Uterus (tissue), 4 donors: ENCODE data around the gene ADGRF5. TPM values are rescaled to one million over a fixed set of nuclear protein-coding genes. Genes with fewer than 3 reads are reported as not detected.
A peak's percentile ranks its signal among the peaks of the same experiment; 100 is the strongest.

Experiments used
- DNase-seq, 2 donors: peaks; one replicate each; pipeline ENCODE4 v3.0.0-alpha.2; 2019 to 2020
- H3K27ac ChIP-seq, 2 donors: fragments of 200-600 bp; sonication (generic); 1 replicate in 1 of 2; 2 replicates in 1 of 2; pipeline ENCODE4 v1.5.1; 2016 to 2018
- H3K27me3 ChIP-seq, 2 donors: fragments of 200-600 bp; sonication (generic); one replicate each; pipeline ENCODE4 v1.5.1; 2018 to 2019; ENCODE audit warnings: control low read depth in 1 of 2
- H3K36me3 ChIP-seq, 2 donors: fragments of 200-600 bp; sonication (generic); one replicate each; pipeline ENCODE4 v1.5.1; 2019; ENCODE audit warnings: control low read depth in 1 of 2
- H3K4me1 ChIP-seq, 2 donors: fragments of 200-600 bp; sonication (generic); one replicate each; pipeline ENCODE4 v1.5.1; 2018 to 2019; ENCODE audit warnings: control low read depth in 1 of 2
- H3K4me3 ChIP-seq, 2 donors: fragments of 200-600 bp; sonication (generic); 1 replicate in 1 of 2; 2 replicates in 1 of 2; pipeline ENCODE4 v1.5.1; 2018 to 2019; ENCODE audit warnings: mild to moderate bottlenecking in 1 of 2
- H3K9me3 ChIP-seq, 2 donors: fragments of 200-600 bp; sonication (generic); one replicate each; pipeline ENCODE4 v1.5.1; 2019; ENCODE audit warnings: control low read depth in 1 of 2
- CTCF ChIP-seq, 4 experiments: fragments of 200-600 bp in 2 of 4; fragments of 450-650 bp in 2 of 4; sonication (generic) in 2 of 4; IDR thresholded peaks; one replicate each; pipeline ENCODE4 v1.5.1; 2016 to 2019; ENCODE audit warnings: antibody characterized with exemption in 4 of 4, mild to moderate bottlenecking in 2 of 4, moderate library complexity in 1 of 4
- POLR2A ChIP-seq, 2 donors: fragments of 450-650 bp; IDR thresholded peaks; one replicate each; pipeline ENCODE4 v1.6.1; 2016; ENCODE audit warnings: antibody characterized with exemption in 2 of 2, mild to moderate bottlenecking in 1 of 2, moderate library complexity in 1 of 2
- intact Hi-C: fragments of 100-400 bp; cut with DNase I; formaldehyde crosslinking; loops from one replicate; pipeline ENCODE4 v1.15.1; 2023; ENCODE audit warnings: low total_unique reads
- total RNA-seq, 4 donors: library from RNA; depleted of rRNA in 3 of 4; stranded (reverse); fragments of >200 nt in 3 of 4; gene quantifications; one replicate each; pipeline versions ENCODE4 v1.1.0 to v1.2.4, GENCODE V29; 2014 to 2023
- donor health status: DM: yes; HTN: yes; CAD: no.

The ADGRF5 gene
- total RNA-seq, 4 donors from 2014 or later = 21.5 to 51.2 (median 35.9) TPM

GRCh38 chr6:46940433-46941226, 18.9 kb upstream of the ADGRF5 start:
- no peaks in the 10 kb centered on the region for H3K36me3 ChIP-seq
- H3K4me3 ChIP-seq = no peak overlapping the region
- TF ChIP-seq POLR2A (IDR thresholded peaks at IDR 0.05) (no peak), CTCF (IDR thresholded peaks at IDR 0.05) (no peak)
- H3K27me3 ChIP-seq = no peaks in the 10 kb centered on the region
- intact Hi-C loops = no loop called here
- DNase-seq = no peak
- no peaks in the 10 kb centered on the region for H3K4me1 ChIP-seq
- H3K9me3 ChIP-seq = no peaks in the 10 kb centered on the region
- no peak overlapping the region for H3K27ac ChIP-seq

- DNase-seq = no peak
- TF ChIP-seq CTCF (IDR thresholded peaks at IDR 0.05) (no peak), POLR2A (IDR thresholded peaks at IDR 0.05) (no peak)
- Histone ChIP-seq H3K9me3 (no peaks in the 10 kb centered on the region), H3K4me3 (no peak overlapping the region), H3K36me3 (no peaks in the 10 kb centered on the region), H3K4me1 (no peaks in the 10 kb centered on the region), H3K27ac (no peak overlapping the region), H3K27me3 (no peaks in the 10 kb centered on the region)
- intact Hi-C loops = no loop called here
Measured at GRCh38 chr6:46937642-46938041, 15.9 kb upstream of the ADGRF5 start.

- Histone ChIP-seq H3K4me1 (no peaks in the 10 kb centered on the region), H3K27ac (peak overlapping the region in 1 of 2 donors; percentile 18), H3K4me3 (no peak overlapping the region), H3K36me3 (no peaks in the 10 kb centered on the region), H3K9me3 (no peaks in the 10 kb centered on the region), H3K27me3 (no peaks in the 10 kb centered on the region)
- no peak for DNase-seq
- TF ChIP-seq CTCF (IDR thresholded peaks at IDR 0.05) (no peak), POLR2A (IDR thresholded peaks at IDR 0.05) (no peak)
- intact Hi-C loops = no loop called here
Measured at GRCh38 chr6:46935687-46936086, 13.9 kb upstream of the ADGRF5 start.

- intact Hi-C loops = no loop called here
- no peak for DNase-seq
- Histone ChIP-seq H3K27ac (peak overlapping the region in 1 of 2 donors; percentile 43), H3K36me3 (no peaks in the 10 kb centered on the region), H3K27me3 (no peaks in the 10 kb centered on the region), H3K9me3 (no peaks in the 10 kb centered on the region), H3K4me3 (no peak overlapping the region), H3K4me1 (no peaks in the 10 kb centered on the region)
- no peak for TF ChIP-seq CTCF (IDR thresholded peaks at IDR 0.05)
Measured at GRCh38 chr6:46933751-46934150, 12.0 kb upstream of the ADGRF5 start.

- peak overlapping the region in 1 of 2 donors; percentile 43 for H3K27ac ChIP-seq
- no peaks in the 10 kb centered on the region for H3K27me3 ChIP-seq
- H3K4me3 ChIP-seq = no peak overlapping the region
- no peaks in the 10 kb centered on the region for H3K36me3 ChIP-seq
- intact Hi-C loops = no loop called here
- H3K9me3 ChIP-seq = no peaks in the 10 kb centered on the region
- no peak for TF ChIP-seq POLR2A (IDR thresholded peaks at IDR 0.05)
- TF ChIP-seq CTCF (IDR thresholded peaks at IDR 0.05) = no peak
- no peak for DNase-seq
- H3K4me1 ChIP-seq = no peaks in the 10 kb centered on the region
Measured at GRCh38 chr6:46932526-46933319, 11.0 kb upstream of the ADGRF5 start.
